Esophagus muscularis mucosa (tissue), 4 donors: Measurements from ENCODE around the gene COPZ1. TPM values are rescaled to one million over a fixed set of nuclear protein-coding genes. Genes with fewer than 3 reads are reported as not detected.

ENCODE experiments used
- DNase-seq: peaks from one replicate; pipeline ENCODE4 v3.0.0-alpha.2; 2017; ENCODE audit errors: extremely low spot score
- H3K27ac ChIP-seq, 4 donors: fragments of 200-600 bp; sonication (generic); replicated peaks in 1 of 4; 1 replicate in 3 of 4; 2 replicates in 1 of 4; pipeline ENCODE4 v1.5.1; 2016 to 2019; ENCODE audit warnings: mild to moderate bottlenecking in 1 of 4
- H3K27me3 ChIP-seq, 4 donors: fragments of 200-600 bp; sonication (generic); one replicate each; pipeline versions ENCODE4 v1.5.1 to v1.6.0; 2016 to 2019
- H3K36me3 ChIP-seq, 4 donors: fragments of 200-600 bp; sonication (generic); one replicate each; pipeline ENCODE4 v1.5.1; 2016 to 2019
- H3K4me1 ChIP-seq, 4 donors: fragments of 200-600 bp; sonication (generic); one replicate each; pipeline ENCODE4 v1.5.1; 2016 to 2019
- H3K4me3 ChIP-seq, 4 donors: fragments of 200-600 bp; sonication (generic); 1 replicate in 2 of 4; 2 replicates in 2 of 4; pipeline ENCODE4 v1.5.1; 2016 to 2019; ENCODE audit warnings: mild to moderate bottlenecking in 4 of 4, moderate library complexity in 1 of 4
- H3K9me3 ChIP-seq, 4 donors: fragments of 200-600 bp; sonication (generic); 1 replicate in 3 of 4; 2 replicates in 1 of 4; pipeline ENCODE4 v1.5.1; 2016 to 2019
- CTCF ChIP-seq, 3 experiments: fragments of 200-600 bp in 2 of 3; fragments of 450-650 bp in 1 of 3; sonication (generic) in 2 of 3; IDR thresholded peaks; one replicate each; pipeline ENCODE4 v1.5.1; 2017 to 2019; ENCODE audit warnings: antibody characterized with exemption in 3 of 3, mild to moderate bottlenecking in 2 of 3, moderate library complexity in 1 of 3
- EP300 ChIP-seq: sonication (generic); formaldehyde crosslinking; IDR thresholded peaks from one replicate; pipeline ENCODE4 v1.6.1; 2017; ENCODE audit warnings: antibody characterized with exemption
- POLR2A ChIP-seq: fragments of 450-650 bp; IDR thresholded peaks from one replicate; pipeline ENCODE4 v1.6.1; 2017; ENCODE audit warnings: antibody characterized with exemption, moderate library complexity, mild to moderate bottlenecking, low read depth
- POLR2AphosphoS5 ChIP-seq, 2 donors: sonication (generic); formaldehyde crosslinking; IDR thresholded peaks; one replicate each; pipeline ENCODE4 v1.6.1; 2017; ENCODE audit warnings: antibody characterized with exemption in 2 of 2
- WGBS: methylation state at CpG from one replicate; pipeline ENCODE4 v1.1.5; 2018; 5-methylcytosine and 5-hydroxymethylcytosine counted together
- intact Hi-C: fragments of 100-400 bp; cut with DNase I; formaldehyde crosslinking; loops from one replicate; pipeline ENCODE4 v1.15.1; 2023
- total RNA-seq, 4 donors: library from RNA; depleted of rRNA; stranded (reverse); fragments of >200 nt; gene quantifications; one replicate each; pipeline versions ENCODE4 v1.1.0 to v1.2.1, GENCODE V29; 2016

Gene COPZ1
- total RNA-seq, 4 donors from 2014 or later, result 41.1 to 61.9 (median 48.5) TPM

- no peak for DNase-seq
- Histone ChIP-seq H3K27ac (peak overlapping the region in 1 of 4 donors; percentile 68), H3K4me1 (peaks cover 8 to 50% (median 30%) of the 10 kb centered on the region in 4 donors), H3K36me3 (peaks cover 59 to 78% (median 67%) of the 10 kb centered on the region in 4 donors), H3K27me3 (no peaks in the 10 kb centered on the region), H3K4me3 (no peak overlapping the region), H3K9me3 (no peaks in the 10 kb centered on the region)
- TF ChIP-seq POLR2A, result no peak
- peak in 1 of 2 donors; percentile 7 for TF ChIP-seq POLR2AphosphoS5 (IDR thresholded peaks at IDR 0.05)
- TF ChIP-seq EP300, result no peak
- TF ChIP-seq CTCF (IDR thresholded peaks at IDR 0.05), result no peak
- intact Hi-C loops, result no loop called here
Measured at GRCh38 chr12:54395545-54395944, 70.6 kb downstream of the COPZ1 start.

DNA sequence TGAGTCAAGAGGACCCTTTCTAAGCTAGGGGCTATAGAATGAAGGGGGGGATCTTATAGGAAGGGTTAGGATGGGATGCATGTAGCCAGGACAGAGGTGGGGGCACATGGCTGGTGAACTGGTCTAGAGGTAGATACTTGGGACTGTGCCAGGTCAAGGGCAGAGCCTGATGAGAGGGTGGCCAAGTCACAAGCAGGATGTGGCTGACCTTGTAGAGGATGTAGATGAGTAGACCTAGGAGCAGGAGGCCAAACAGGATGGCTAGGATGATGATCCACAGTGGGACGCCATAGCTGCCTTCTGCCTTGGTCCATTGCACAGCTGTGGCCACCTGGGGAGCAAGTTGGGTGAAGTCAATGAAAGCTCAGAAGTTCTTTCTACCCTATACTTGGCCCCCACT lies 72.2 kb downstream of the COPZ1 start:
- H3K4me3 ChIP-seq, result no peak overlapping the region
- intact Hi-C loops, result no loop called here
- no peaks in the 10 kb centered on the region for H3K9me3 ChIP-seq
- no peak for DNase-seq
- peaks cover 0 to 34% (median 22%) of the 10 kb centered on the region in 4 donors for H3K4me1 ChIP-seq
- TF ChIP-seq POLR2AphosphoS5 (IDR thresholded peaks at IDR 0.05) (peak in 1 of 2 donors; percentile 67), CTCF (IDR thresholded peaks at IDR 0.05) (no peak), EP300 (no peak)
- peaks cover 75 to 94% (median 83%) of the 10 kb centered on the region in 4 donors for H3K36me3 ChIP-seq
- WGBS, result 100% methylated on average over 1 of the region's 1 CpG
- H3K27me3 ChIP-seq, result no peaks in the 10 kb centered on the region
- peak overlapping the region in 2 of 4 donors; percentile 11 to 27 for H3K27ac ChIP-seq

DNA sequence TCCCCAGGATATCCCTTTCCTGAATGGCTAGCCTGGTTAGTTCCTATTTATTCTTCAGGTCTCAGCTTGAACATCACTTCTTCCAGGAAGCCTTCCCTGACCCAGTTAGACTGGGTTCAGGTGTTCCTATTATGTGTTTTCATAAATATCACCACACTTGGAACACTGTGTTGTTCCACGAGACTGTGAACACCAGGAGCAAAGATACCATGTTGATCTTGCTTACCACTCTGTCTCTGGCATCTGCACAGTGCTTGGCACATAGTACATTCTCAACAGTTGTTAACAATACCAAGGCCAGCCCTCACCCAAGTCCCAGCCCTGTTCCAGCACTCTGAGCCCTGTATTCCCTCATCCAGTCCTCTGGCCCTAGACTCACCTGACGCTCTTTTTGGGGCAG lies 73.3 kb downstream of the COPZ1 start:
- Histone ChIP-seq H3K27me3 (no peaks in the 10 kb centered on the region), H3K36me3 (peaks cover 85 to 100% (median 93%) of the 10 kb centered on the region in 4 donors), H3K4me1 (peaks cover 0 to 33% (median 26%) of the 10 kb centered on the region in 4 donors), H3K4me3 (no peak overlapping the region), H3K27ac (peak overlapping the region in 1 of 4 donors; percentile 48), H3K9me3 (no peaks in the 10 kb centered on the region)
- 80% methylated on average over 2 of the region's 2 CpGs for WGBS
- TF ChIP-seq POLR2AphosphoS5 (IDR thresholded peaks at IDR 0.05) (peak in 1 of 2 donors; percentile 61), EP300 (no peak), CTCF (IDR thresholded peaks at IDR 0.05) (no peak), POLR2A (no peak)
- intact Hi-C loops, result no loop called here
- DNase-seq, result no peak

GRCh38 chr12:54398995-54399793 lies 74.3 kb downstream of the COPZ1 start:
- peak; percentile 98 for DNase-seq
- no peaks in the 10 kb centered on the region for H3K9me3 ChIP-seq
- peaks cover 0 to 43% (median 32%) of the 10 kb centered on the region in 4 donors for H3K4me1 ChIP-seq
- H3K27ac ChIP-seq, result peak overlapping the region in 3 of 4 donors; percentile 21 to 97 (median 49)
- intact Hi-C loops, result loop anchor here (1.0 kb wide), 1 partner anchor 41 kb away; no protein-coding TSS in a partner anchor
- TF ChIP-seq EP300, result no peak
- TF ChIP-seq CTCF (IDR thresholded peaks at IDR 0.05), result peak; percentile 96 to 99 (median 98)
- TF ChIP-seq POLR2A, result no peak
- TF ChIP-seq POLR2AphosphoS5 (IDR thresholded peaks at IDR 0.05), result peak; percentile 73 to 80
- WGBS, result 68% methylated on average over 8 of the region's 8 CpGs
- H3K36me3 ChIP-seq, result peaks cover 95 to 100% (median 99%) of the 10 kb centered on the region in 4 donors
- no peak overlapping the region for H3K4me3 ChIP-seq
- no peaks in the 10 kb centered on the region for H3K27me3 ChIP-seq
